GM12878 (cell line): ENCODE measurements around the gene NR6A1. TPM values are rescaled to one million over a fixed set of nuclear protein-coding genes. Genes with fewer than 3 reads are reported as not detected.

Experiments used
- ATAC-seq: fragments of 200-7000 bp; cut with Tn5 transposase; 3 replicates; pipeline ENCODE4 v1.9.1; 2020; ENCODE audit warnings: mild to moderate bottlenecking, moderate library complexity
- BruUV-seq: library from RNA; stranded (reverse); fragments of 400-500 nt; replicated peaks from 2 replicates; lab custom pipeline; 2021; lab: Mats Ljungman, UMichigan
- CTCF ChIA-PET: fragments of 300-600 bp; sonication (Branson Sonifier 250); formaldehyde crosslinking; extraction: SDS; loops from one replicate; lab custom pipeline; 2021; ENCODE audit warnings: inconsistent platforms; lab: Yijun Ruan, JAX
- POLR2A ChIA-PET: fragments of 350-600 bp; formaldehyde crosslinking; extraction: SDS; loops from one replicate; lab custom pipeline; 2021; ENCODE audit warnings: inconsistent platforms; lab: Charles Lee
- RAD21 ChIA-PET: fragments of 300-600 bp; sonication (Branson Sonifier 250); formaldehyde crosslinking; loops from one replicate; lab custom pipeline; 2023; ENCODE audit warnings: antibody characterized with exemption; ENCODE audit not compliant: unreplicated experiment; lab: Charles Lee
- SMC1A ChIA-PET: fragments of 300-600 bp; sonication (Branson Sonifier 250); formaldehyde crosslinking; loops from one replicate; lab custom pipeline; 2023; ENCODE audit not compliant: unreplicated experiment, uncharacterized antibody; lab: Charles Lee
- DNase-seq: peaks from one replicate; pipeline ENCODE4 v3.0.0-alpha.2; 2011; ENCODE audit warnings: low read depth, low spot score
- FAIRE-seq: peaks from 3 replicates; lab custom pipeline; 2011; peaks lifted over from hg19 to GRCh38; lab: Jason Lieb, UNC
- H2AFZ ChIP-seq: 2 replicates; pipeline ENCODE4 v1.6.0; 2011; ENCODE audit warnings: low read depth, low read length, control low read depth; ENCODE audit not compliant: control insufficient read depth
- H3K27ac ChIP-seq: 2 replicates; pipeline ENCODE4 v1.5.1; 2011; ENCODE audit warnings: control low read depth; ENCODE audit not compliant: control insufficient read depth, insufficient read depth
- H3K27me3 ChIP-seq, 2 experiments: replicated peaks in 1 of 2; 2 replicates each; pipeline versions ENCODE4 v1.6.0 to v1.6.1; 2011; ENCODE audit warnings: low read length in 1 of 2; ENCODE audit not compliant: control insufficient read depth in 2 of 2, insufficient read depth in 2 of 2
- H3K36me3 ChIP-seq, 2 experiments: 2 replicates each; pipeline ENCODE4 v1.5.1; 2011; ENCODE audit warnings: low read length in 1 of 2; ENCODE audit not compliant: control insufficient read depth in 2 of 2, insufficient read depth in 2 of 2
- H3K4me1 ChIP-seq: 2 replicates; pipeline ENCODE4 v1.6.1; 2011; ENCODE audit warnings: mild to moderate bottlenecking, low read length, moderate library complexity, mixed read lengths; ENCODE audit not compliant: control insufficient read depth, insufficient read depth
- H3K4me2 ChIP-seq: 2 replicates; pipeline ENCODE4 v1.6.0; 2011; ENCODE audit warnings: control low read depth; ENCODE audit not compliant: control insufficient read depth, insufficient read depth
- H3K4me3 ChIP-seq: fragments of 200-600 bp; sonication (generic); 2 replicates; pipeline ENCODE4 v1.5.1; 2016
- H3K79me2 ChIP-seq: 2 replicates; pipeline ENCODE4 v1.6.0; 2011; ENCODE audit warnings: low read length; ENCODE audit not compliant: control insufficient read depth, insufficient read depth
- H3K9ac ChIP-seq: 2 replicates; pipeline ENCODE4 v1.8.0; 2011; ENCODE audit warnings: low read length, control low read depth, mixed read lengths; ENCODE audit not compliant: control insufficient read depth, insufficient read depth
- H3K9me3 ChIP-seq: replicated peaks from 3 replicates; pipeline ENCODE4 v1.5.1; 2011; ENCODE audit warnings: mild to moderate bottlenecking, low read length; ENCODE audit not compliant: control insufficient read depth, insufficient read depth
- H4K20me1 ChIP-seq: 2 replicates; pipeline ENCODE4 v1.6.0; 2011; ENCODE audit not compliant: control insufficient read depth, insufficient read depth
- ATF3 ChIP-seq: IDR thresholded peaks from 2 replicates; pipeline ENCODE4 v1.6.1; 2011; ENCODE audit warnings: low read depth, mild to moderate bottlenecking, low read length, moderate library complexity, borderline replicate concordance; ENCODE audit errors: extremely low read depth
- EZH2 ChIP-seq: IDR thresholded peaks from 2 replicates; pipeline ENCODE4 v1.6.1; 2012; ENCODE audit warnings: low read depth, mild to moderate bottlenecking, control low read depth, inconsistent platforms, low read length, borderline replicate concordance; ENCODE audit not compliant: control insufficient read depth
- IKZF1 ChIP-seq: fragments of 450-650 bp; conservative IDR thresholded peaks from 2 replicates; pipeline ENCODE4 v1.6.1; 2017; ENCODE audit warnings: antibody characterized with exemption, mild to moderate bottlenecking
- MEF2A ChIP-seq: IDR thresholded peaks from 2 replicates; pipeline ENCODE4 v1.6.1; 2011; ENCODE audit warnings: low read depth, mild to moderate bottlenecking, low read length, moderate library complexity; ENCODE audit not compliant: insufficient read depth
- SMC3 ChIP-seq: IDR thresholded peaks from 2 replicates; pipeline ENCODE4 v1.6.1; 2011; ENCODE audit warnings: low read length, improper control_type of control experiment, borderline replicate concordance
- SREBF2 ChIP-seq: IDR thresholded peaks from 2 replicates; pipeline ENCODE4 v1.6.1; 2012; ENCODE audit warnings: mild to moderate bottlenecking, low read length
- SUZ12 ChIP-seq: fragments of 200-600 bp; sonication (generic); IDR thresholded peaks from one replicate; pipeline ENCODE4 v1.6.1; 2018; ENCODE audit warnings: antibody characterized with exemption, mild to moderate bottlenecking; ENCODE audit not compliant: unreplicated experiment
- TBL1XR1 ChIP-seq: IDR thresholded peaks from 2 replicates; pipeline ENCODE4 v1.6.1; 2012; ENCODE audit warnings: low read depth, low read length, improper control_type of control experiment
- ZNF217 ChIP-seq: fragments of 450-650 bp; IDR thresholded peaks from 2 replicates; pipeline ENCODE4 v1.6.1; 2017; ENCODE audit warnings: antibody characterized with exemption, mild to moderate bottlenecking
- ZNF274 ChIP-seq: IDR thresholded peaks from one replicate; pipeline ENCODE4 v1.8.0; 2011; ENCODE audit not compliant: insufficient read length, insufficient read depth
- WGBS: methylation state at CpG from one replicate; pipeline ENCODE4 v1.1.6; 2016; ENCODE audit warnings: low lambda C conversion rate; ENCODE audit not compliant: insufficient replicate concordance, insufficient coverage; ENCODE audit errors: missing lambda C conversion rate; 5-methylcytosine and 5-hydroxymethylcytosine counted together
- in situ Hi-C: fragments of 300-500 bp; cut with MboI; formaldehyde crosslinking; loops from 9 replicates; pipeline ENCODE4 v1.14.3; 2018; ENCODE audit warnings: mixed read lengths
- intact Hi-C: fragments of 100-400 bp; cut with micrococcal nuclease; formaldehyde crosslinking; loops from one replicate; pipeline ENCODE4 v1.14.2; 2022; ENCODE audit not compliant: unreplicated experiment
- polyA plus RNA-seq, 11 experiments: library from polyadenylated mRNA; depleted of rRNA in 4 of 11; unstranded in 6 of 11; stranded (reverse) in 5 of 11; fragments of >200 nt; fragmentation: Nextera tagmentation in 4 of 11; fragmentation: Illumina TruSeq in 1 of 11; extraction: Ambion mirVana in 4 of 11; extraction: Trizol in 1 of 11; gene quantifications; 1 replicate in 1 of 11; 2 replicates in 10 of 11; pipeline versions ENCODE4 v1.2.1 to v1.2.3, GENCODE V29; 2011 to 2016; ENCODE audit warnings: inconsistent platforms in 2 of 11, missing spikeins in 2 of 11, low read depth in 1 of 11
- total RNA-seq, 4 experiments: library from RNA; depleted of rRNA in 3 of 4; stranded (reverse); fragments of >200 nt in 3 of 4; fragmentation: Illumina TruSeq in 1 of 4; extraction: Trizol in 1 of 4; gene quantifications; 2 replicates each; pipeline versions ENCODE4 v1.2.1 to v1.2.3, GENCODE V29; 2013 to 2021
- TF ChIP-seq, protein P1 (sequence below): fragments of 450-650 bp; formaldehyde crosslinking; IDR thresholded peaks from 2 replicates; pipeline ENCODE4 v1.4.0; 2020; ENCODE audit warnings: mild to moderate bottlenecking, moderate library complexity

NR6A1 gene
- total and polyA plus RNA-seq, 10 of the 15 experiments (the other 5 are each of a cell fraction or from before 2014, with no cell fraction given): 1.2 to 9.2 (median 4.6) TPM

DNA sequence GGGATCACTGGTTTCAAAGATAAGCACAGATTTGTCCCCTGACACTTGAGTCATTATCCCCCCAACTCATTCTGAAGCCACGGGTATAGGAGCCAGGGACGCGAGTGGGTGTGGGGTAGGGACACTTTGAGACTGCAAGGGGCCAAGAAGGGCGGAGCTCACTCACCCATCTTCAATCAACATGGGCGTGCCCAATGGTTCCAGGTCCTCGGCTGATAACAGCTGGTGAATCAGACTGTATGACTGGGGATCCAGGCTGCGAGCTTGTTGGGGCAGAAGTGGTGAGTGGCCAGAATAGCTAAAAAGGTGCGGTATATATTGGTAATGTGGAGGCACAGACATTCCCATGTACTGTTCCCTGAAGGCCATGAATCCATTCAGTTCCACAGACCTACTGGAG lies 233.2 kb downstream of the NR6A1 start:
- intact Hi-C loops: no loop called here
- Histone ChIP-seq H3K9ac (no peak overlapping the region), H3K4me1 (no peaks in the 10 kb centered on the region)
- ChIA-PET RAD21 (interaction anchor here (0.9 to 3.4 kb wide), 3 partner anchors 8 to 435 kb away, joined by 3 to 36 read pairs (median 4); no protein-coding TSS in a partner anchor), CTCF (interaction anchor here (0.8 to 4.6 kb wide), 21 partner anchors 8 to 415 kb away, joined by 3 to 69 read pairs (median 6); no protein-coding TSS in a partner anchor), POLR2A (no interaction called here)
- in situ Hi-C loops: loop anchor here (5.0 kb wide), 1 partner anchor 116 kb away; no protein-coding TSS in a partner anchor
- 87% methylated on average over 8 of the region's 8 CpGs for WGBS
- ATAC-seq: no peak
- TF ChIP-seq SMC3 (no peak), SUZ12 (no peak), ATF3 (no peak), SREBF2 (no peak), EZH2 (no peak), MEF2A (no peak), ZNF217 (no peak), IKZF1 (no peak), ZNF274 (no peak), TBL1XR1 (no peak)
- TF ChIP-seq, protein P1, sequence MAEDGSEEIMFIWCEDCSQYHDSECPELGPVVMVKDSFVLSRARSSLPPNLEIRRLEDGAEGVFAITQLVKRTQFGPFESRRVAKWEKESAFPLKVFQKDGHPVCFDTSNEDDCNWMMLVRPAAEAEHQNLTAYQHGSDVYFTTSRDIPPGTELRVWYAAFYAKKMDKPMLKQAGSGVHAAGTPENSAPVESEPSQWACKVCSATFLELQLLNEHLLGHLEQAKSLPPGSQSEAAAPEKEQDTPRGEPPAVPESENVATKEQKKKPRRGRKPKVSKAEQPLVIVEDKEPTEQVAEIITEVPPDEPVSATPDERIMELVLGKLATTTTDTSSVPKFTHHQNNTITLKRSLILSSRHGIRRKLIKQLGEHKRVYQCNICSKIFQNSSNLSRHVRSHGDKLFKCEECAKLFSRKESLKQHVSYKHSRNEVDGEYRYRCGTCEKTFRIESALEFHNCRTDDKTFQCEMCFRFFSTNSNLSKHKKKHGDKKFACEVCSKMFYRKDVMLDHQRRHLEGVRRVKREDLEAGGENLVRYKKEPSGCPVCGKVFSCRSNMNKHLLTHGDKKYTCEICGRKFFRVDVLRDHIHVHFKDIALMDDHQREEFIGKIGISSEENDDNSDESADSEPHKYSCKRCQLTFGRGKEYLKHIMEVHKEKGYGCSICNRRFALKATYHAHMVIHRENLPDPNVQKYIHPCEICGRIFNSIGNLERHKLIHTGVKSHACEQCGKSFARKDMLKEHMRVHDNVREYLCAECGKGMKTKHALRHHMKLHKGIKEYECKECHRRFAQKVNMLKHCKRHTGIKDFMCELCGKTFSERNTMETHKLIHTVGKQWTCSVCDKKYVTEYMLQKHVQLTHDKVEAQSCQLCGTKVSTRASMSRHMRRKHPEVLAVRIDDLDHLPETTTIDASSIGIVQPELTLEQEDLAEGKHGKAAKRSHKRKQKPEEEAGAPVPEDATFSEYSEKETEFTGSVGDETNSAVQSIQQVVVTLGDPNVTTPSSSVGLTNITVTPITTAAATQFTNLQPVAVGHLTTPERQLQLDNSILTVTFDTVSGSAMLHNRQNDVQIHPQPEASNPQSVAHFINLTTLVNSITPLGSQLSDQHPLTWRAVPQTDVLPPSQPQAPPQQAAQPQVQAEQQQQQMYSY (CRISPR knock-in tag): no peak
- TF ChIP-seq, all 136 proteins: peak for 0
- Histone ChIP-seq H4K20me1 (no peaks in the 10 kb centered on the region), H3K27me3 (no peaks in the 10 kb centered on the region), H3K4me3 (no peak overlapping the region), H3K4me2 (no peak overlapping the region), H2AFZ (no peak overlapping the region), H3K9me3 (no peaks in the 10 kb centered on the region), H3K27ac (no peak overlapping the region), H3K36me3 (peaks cover 0 to 11% of the 10 kb centered on the region in 2 experiments; a peak in 1 of 4 replicates), H3K79me2 (no peaks in the 10 kb centered on the region)
- no TSS peak for BruUV-seq
- DNase-seq (no peak), FAIRE-seq (no peak)
- SMC1A ChIA-PET: interaction anchor here (1.2 to 2.9 kb wide), 4 partner anchors 14 to 153 kb away, joined by 3 to 44 read pairs (median 6); no protein-coding TSS in a partner anchor
